HG02885 (cell line): Measurements from ENCODE around the gene OPA1.

ENCODE experiments used
- ATAC-seq: cut with Tn5 transposase; IDR thresholded peaks from one replicate; pipeline ENCODE4 v1.9.1; 2021; ENCODE audit warnings: mild to moderate bottlenecking; ENCODE audit not compliant: unreplicated experiment, poor library complexity

The OPA1 gene

GRCh38 chr3:193730976-193731375, 138.0 kb downstream of the OPA1 start:
- no peak for ATAC-seq

- no peak for ATAC-seq
Observed at GRCh38 chr3:193731656-193732055, 138.6 kb downstream of the OPA1 start.

- ATAC-seq = no peak
Observed at GRCh38 chr3:193732391-193732790, 139.4 kb downstream of the OPA1 start.

- no peak for ATAC-seq
Observed at GRCh38 chr3:193732827-193733226, 139.8 kb downstream of the OPA1 start.

- no peak for ATAC-seq
Observed at GRCh38 chr3:193734737-193735366, 141.8 kb downstream of the OPA1 start.

- ATAC-seq = no peak
Observed at GRCh38 chr3:193735850-193736249, 142.8 kb downstream of the OPA1 start.

- no peak for ATAC-seq
Observed at GRCh38 chr3:193736616-193737015, 143.6 kb downstream of the OPA1 start.

- ATAC-seq = no peak
Observed at GRCh38 chr3:193737191-193737751, 144.3 kb downstream of the OPA1 start.

GRCh38 chr3:193742628-193743027, 149.6 kb downstream of the OPA1 start:
- ATAC-seq = peak; percentile 77

- ATAC-seq = peak; percentile 77
Observed at GRCh38 chr3:193743702-193744047, 150.7 kb downstream of the OPA1 start.

GRCh38 chr3:193744048-193744821, 151.2 kb downstream of the OPA1 start:
- no peak for ATAC-seq

GRCh38 chr3:193744822-193745684, 152.0 kb downstream of the OPA1 start:
- ATAC-seq = no peak

- no peak for ATAC-seq
Observed at GRCh38 chr3:193746832-193747231, 153.8 kb downstream of the OPA1 start.
